Measurements from ENCODE around the gene VEGFB. TPM values are rescaled to one million over a fixed set of nuclear protein-coding genes. Genes with fewer than 3 reads are reported as not detected.

Gene VEGFB
- total and polyA plus RNA-seq, 2 of the 8 experiments (the other 6 are each of a cell fraction or from before 2014, with no cell fraction given) = 9.3 to 49.6 TPM

DNA sequence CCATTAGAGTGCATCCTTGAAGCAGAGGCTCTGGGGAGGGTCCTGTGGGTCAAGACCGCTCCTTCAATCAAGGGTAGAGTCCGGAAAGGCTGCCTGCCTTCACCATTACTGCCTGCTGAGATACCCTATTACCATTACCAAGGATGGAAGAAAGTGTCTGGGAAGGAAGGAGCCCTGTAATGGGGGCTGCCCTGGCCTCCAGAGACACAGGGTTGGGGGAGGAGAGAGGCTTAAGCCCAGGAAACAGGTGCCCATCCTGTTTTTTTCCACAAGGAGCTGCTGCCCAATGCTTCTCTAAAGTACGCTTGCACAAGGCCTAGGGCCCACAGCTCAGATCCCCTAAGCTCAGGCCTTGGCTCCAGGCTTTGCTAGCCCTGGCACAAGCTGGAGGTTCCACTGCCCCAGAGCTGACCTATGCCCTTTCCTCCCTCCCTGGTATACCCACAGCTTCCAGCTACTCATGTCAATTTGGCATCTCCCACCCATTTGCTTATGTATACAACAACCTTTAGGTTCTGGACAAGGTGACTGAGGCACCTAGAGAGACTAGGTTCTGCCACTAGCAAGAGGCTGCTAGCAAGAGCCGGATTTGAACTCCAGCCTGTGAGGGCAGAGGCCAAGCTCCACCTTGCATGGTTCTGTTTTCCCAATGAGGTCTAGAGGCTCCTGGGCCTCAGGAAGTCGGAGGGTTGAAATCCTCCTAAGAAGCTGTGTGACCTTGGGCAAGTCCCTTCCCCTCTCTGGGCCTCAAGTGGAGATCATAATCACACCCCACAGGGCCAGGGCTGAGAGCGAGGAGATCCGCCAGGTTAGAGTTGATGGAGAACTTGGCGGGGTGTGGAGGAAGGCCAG is 15.4 kb downstream of the VEGFB start (continued):
- TF ChIP-seq, protein P1, sequence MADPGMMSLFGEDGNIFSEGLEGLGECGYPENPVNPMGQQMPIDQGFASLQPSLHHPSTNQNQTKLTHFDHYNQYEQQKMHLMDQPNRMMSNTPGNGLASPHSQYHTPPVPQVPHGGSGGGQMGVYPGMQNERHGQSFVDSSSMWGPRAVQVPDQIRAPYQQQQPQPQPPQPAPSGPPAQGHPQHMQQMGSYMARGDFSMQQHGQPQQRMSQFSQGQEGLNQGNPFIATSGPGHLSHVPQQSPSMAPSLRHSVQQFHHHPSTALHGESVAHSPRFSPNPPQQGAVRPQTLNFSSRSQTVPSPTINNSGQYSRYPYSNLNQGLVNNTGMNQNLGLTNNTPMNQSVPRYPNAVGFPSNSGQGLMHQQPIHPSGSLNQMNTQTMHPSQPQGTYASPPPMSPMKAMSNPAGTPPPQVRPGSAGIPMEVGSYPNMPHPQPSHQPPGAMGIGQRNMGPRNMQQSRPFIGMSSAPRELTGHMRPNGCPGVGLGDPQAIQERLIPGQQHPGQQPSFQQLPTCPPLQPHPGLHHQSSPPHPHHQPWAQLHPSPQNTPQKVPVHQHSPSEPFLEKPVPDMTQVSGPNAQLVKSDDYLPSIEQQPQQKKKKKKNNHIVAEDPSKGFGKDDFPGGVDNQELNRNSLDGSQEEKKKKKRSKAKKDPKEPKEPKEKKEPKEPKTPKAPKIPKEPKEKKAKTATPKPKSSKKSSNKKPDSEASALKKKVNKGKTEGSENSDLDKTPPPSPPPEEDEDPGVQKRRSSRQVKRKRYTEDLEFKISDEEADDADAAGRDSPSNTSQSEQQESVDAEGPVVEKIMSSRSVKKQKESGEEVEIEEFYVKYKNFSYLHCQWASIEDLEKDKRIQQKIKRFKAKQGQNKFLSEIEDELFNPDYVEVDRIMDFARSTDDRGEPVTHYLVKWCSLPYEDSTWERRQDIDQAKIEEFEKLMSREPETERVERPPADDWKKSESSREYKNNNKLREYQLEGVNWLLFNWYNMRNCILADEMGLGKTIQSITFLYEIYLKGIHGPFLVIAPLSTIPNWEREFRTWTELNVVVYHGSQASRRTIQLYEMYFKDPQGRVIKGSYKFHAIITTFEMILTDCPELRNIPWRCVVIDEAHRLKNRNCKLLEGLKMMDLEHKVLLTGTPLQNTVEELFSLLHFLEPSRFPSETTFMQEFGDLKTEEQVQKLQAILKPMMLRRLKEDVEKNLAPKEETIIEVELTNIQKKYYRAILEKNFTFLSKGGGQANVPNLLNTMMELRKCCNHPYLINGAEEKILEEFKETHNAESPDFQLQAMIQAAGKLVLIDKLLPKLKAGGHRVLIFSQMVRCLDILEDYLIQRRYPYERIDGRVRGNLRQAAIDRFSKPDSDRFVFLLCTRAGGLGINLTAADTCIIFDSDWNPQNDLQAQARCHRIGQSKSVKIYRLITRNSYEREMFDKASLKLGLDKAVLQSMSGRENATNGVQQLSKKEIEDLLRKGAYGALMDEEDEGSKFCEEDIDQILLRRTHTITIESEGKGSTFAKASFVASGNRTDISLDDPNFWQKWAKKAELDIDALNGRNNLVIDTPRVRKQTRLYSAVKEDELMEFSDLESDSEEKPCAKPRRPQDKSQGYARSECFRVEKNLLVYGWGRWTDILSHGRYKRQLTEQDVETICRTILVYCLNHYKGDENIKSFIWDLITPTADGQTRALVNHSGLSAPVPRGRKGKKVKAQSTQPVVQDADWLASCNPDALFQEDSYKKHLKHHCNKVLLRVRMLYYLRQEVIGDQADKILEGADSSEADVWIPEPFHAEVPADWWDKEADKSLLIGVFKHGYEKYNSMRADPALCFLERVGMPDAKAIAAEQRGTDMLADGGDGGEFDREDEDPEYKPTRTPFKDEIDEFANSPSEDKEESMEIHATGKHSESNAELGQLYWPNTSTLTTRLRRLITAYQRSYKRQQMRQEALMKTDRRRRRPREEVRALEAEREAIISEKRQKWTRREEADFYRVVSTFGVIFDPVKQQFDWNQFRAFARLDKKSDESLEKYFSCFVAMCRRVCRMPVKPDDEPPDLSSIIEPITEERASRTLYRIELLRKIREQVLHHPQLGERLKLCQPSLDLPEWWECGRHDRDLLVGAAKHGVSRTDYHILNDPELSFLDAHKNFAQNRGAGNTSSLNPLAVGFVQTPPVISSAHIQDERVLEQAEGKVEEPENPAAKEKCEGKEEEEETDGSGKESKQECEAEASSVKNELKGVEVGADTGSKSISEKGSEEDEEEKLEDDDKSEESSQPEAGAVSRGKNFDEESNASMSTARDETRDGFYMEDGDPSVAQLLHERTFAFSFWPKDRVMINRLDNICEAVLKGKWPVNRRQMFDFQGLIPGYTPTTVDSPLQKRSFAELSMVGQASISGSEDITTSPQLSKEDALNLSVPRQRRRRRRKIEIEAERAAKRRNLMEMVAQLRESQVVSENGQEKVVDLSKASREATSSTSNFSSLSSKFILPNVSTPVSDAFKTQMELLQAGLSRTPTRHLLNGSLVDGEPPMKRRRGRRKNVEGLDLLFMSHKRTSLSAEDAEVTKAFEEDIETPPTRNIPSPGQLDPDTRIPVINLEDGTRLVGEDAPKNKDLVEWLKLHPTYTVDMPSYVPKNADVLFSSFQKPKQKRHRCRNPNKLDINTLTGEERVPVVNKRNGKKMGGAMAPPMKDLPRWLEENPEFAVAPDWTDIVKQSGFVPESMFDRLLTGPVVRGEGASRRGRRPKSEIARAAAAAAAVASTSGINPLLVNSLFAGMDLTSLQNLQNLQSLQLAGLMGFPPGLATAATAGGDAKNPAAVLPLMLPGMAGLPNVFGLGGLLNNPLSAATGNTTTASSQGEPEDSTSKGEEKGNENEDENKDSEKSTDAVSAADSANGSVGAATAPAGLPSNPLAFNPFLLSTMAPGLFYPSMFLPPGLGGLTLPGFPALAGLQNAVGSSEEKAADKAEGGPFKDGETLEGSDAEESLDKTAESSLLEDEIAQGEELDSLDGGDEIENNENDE (IDR thresholded peaks at IDR 0.05; ENCODE audit: insufficient replicate concordance, low read length) = no peak
- TF ChIP-seq GTF2F1 (IDR thresholded peaks at IDR 0.05; ENCODE audit: borderline replicate concordance, low read depth, low read length) = no peak
- TF ChIP-seq HDAC6 (IDR thresholded peaks at IDR 0.05; ENCODE audit: low read depth, low read length) = no peak
- peak; percentile 96 for TF ChIP-seq KDM1A (IDR thresholded peaks at IDR 0.05; ENCODE audit: borderline replicate concordance, low read length)
- peak; percentile 83 for TF ChIP-seq SP1 (IDR thresholded peaks at IDR 0.05; ENCODE audit: low read depth, low read length)
- TF ChIP-seq FOSL1 (IDR thresholded peaks at IDR 0.05; ENCODE audit: insufficient read depth, low read depth, low read length) = no peak
- no peak for TF ChIP-seq BACH1 (IDR thresholded peaks at IDR 0.05; ENCODE audit: low read length)

Data from H1 (cell line).